ENCODE data around the gene TIMM50. TPM values are rescaled to one million over a fixed set of nuclear protein-coding genes. Genes with fewer than 3 reads are reported as not detected.

Gene TIMM50
- total RNA-seq, 1 donor from 2014 or later = 55.6 TPM

DNA sequence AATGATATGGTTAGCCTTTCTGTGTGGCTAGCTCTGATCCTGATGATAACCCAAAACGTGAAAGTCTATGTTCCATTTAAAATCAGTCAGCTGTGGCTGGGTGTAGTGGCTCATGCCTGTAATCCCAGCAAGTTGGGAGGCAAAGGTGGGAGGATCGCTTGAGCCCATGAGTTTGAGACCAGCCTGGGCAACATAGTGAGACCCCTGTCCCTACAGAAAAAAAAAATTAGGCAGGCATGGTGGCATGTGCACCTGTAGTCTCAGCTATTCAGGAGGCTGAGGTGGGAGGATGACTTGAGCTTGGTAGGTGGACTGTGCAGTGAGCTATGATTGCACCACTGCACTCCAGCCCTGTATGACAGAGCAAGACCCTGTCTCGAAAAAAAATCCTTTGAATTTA, 53.2 kb downstream of the TIMM50 start:
- no peak for ATAC-seq

DNA sequence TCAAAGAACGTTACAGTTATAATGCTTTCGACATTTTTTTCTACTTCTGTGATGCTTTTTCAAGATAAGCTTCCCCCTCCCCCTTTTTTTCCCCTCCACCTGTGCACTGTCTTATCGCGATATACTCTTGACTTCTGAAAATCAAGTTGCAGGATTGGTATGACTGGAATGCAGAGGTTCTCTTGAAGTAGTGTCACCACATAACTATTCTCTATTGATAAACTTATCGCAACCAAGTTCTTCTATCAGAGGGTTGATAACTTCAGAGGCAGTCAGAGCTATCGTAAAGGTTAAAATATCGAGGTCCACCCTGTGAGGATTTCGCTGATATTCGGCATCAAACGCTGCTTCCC, 58.5 kb downstream of the TIMM50 start:
- no peak for ATAC-seq

DNA sequence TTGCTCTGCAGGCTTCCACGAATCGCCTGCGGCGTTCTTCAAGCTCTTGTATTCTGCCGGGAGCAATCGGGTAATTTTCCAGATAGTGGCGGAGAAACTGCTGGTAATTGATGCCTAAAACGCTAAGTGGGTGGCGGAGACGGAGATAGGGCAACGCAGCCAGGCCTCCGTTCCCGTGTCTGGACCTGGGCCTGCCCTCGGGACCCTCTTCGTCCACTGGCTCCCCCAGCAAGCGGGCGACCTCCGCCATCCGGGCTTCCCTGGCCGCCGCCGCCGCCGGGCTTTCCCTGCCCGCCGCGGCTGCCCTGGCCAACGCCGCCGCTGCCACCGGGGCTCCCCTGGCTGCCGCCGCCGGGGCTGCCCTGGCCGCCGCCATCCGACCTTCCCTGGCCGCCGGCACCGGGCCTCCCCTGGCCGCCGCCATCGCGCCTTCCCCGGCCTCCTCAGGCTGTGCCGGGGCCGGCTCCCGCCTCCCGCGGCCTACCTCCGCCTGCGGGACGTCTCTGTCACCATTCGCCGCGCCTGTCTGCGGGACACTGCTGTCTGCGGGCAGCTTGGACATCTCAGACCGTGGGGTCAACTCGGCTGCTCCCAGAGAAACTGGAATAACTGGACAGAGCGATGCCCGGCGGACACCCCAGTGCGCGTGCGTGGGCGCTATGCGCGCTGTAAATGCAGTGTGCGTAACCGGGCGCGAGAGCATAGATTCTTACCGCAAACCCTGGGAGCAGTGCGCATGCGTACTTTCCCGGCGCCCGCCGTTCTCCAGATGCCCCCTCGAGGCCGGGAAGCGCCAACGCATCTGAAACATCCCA, 59.1 kb downstream of the TIMM50 start, which contains the start of gene EID2:
TSS of gene EID2 (minus strand) at position 644 of the 815 bp plus-strand sequence. CDS start at position 562, 82 bp downstream.
- peak; percentile 98 for ATAC-seq

DNA sequence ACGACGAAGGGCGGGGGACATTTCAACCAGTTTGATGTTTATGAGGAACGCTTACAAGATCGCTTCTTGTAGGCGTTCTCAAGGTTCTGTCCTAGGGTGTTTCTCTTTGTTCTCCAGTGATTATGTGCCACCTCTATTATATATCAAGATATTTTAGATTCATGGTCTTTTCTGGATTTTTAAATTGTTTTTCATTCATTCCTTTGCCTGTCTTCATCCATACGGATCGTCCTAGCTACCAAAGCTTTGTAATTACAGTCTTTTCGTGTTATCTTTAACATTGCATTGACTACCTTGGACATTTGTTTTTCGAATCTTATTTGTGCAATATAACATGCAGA, 59.7 kb downstream of the TIMM50 start:
- ATAC-seq = no peak

Other genes with a start within 250 kb of the TIMM50 start
- gene IFNL3, start 235.8 kb upstream of the TIMM50 start, total RNA-seq = not detected
- not detected for gene IFNL4, start 232.0 kb upstream of the TIMM50 start, total RNA-seq
- gene IFNL2, start 212.4 kb upstream of the TIMM50 start, total RNA-seq = not detected
- not detected for gene IFNL1, start 184.4 kb upstream of the TIMM50 start, total RNA-seq
- 0.08 TPM for gene LRFN1, start 160.0 kb upstream of the TIMM50 start, total RNA-seq
- gene GMFG, start 144.8 kb upstream of the TIMM50 start, total RNA-seq = 2.3 TPM
- 53.3 TPM for gene SAMD4B, start 138.4 kb upstream of the TIMM50 start, total RNA-seq
- gene PAF1, start 89.7 kb upstream of the TIMM50 start, total RNA-seq = 29.5 TPM
- gene MED29, start 89.5 kb upstream of the TIMM50 start, total RNA-seq = 21.4 TPM
- gene ZFP36, start 74.0 kb upstream of the TIMM50 start, total RNA-seq = 141 TPM
- 12.8 TPM for gene PLEKHG2, start 68.2 kb upstream of the TIMM50 start, total RNA-seq
- gene RPS16, start 44.9 kb upstream of the TIMM50 start, total RNA-seq = 2,374 TPM
- gene SUPT5H, start 35.3 kb upstream of the TIMM50 start, total RNA-seq = 46.6 TPM
- gene DLL3, start 18.1 kb downstream of the TIMM50 start, total RNA-seq = not detected
- gene SELENOV, start 34.3 kb downstream of the TIMM50 start, total RNA-seq = not detected
- gene EID2B, start 52.0 kb downstream of the TIMM50 start, total RNA-seq = 0.20 TPM
- 6.7 TPM for gene EID2, start 59.3 kb downstream of the TIMM50 start, total RNA-seq
- gene LGALS13, start 121.7 kb downstream of the TIMM50 start, total RNA-seq = not detected
- gene LGALS16, start 175.1 kb downstream of the TIMM50 start, total RNA-seq = not detected
- not detected for gene LGALS14, start 223.6 kb downstream of the TIMM50 start, total RNA-seq

Measured in esophagus mucosa (tissue), 1 donor.